Activated CD4-positive, alpha-beta T cell treated with anti-CD3 and anti-CD28 coated beads, Interleukin-2, amount 50 U/mL, for 4 hours (primary cell): ENCODE data around the gene ARPC1B.
"Not testable (repeated sequence)": the region's sequence is repeated elsewhere in the genome, so short reads cannot be mapped to it uniquely, and the experiment has no call there.

Experiments used
- DNase-seq, 2 experiments: peaks; one replicate each; pipeline ENCODE4 v3.0.0-alpha.2; 2020

Gene ARPC1B

DNA sequence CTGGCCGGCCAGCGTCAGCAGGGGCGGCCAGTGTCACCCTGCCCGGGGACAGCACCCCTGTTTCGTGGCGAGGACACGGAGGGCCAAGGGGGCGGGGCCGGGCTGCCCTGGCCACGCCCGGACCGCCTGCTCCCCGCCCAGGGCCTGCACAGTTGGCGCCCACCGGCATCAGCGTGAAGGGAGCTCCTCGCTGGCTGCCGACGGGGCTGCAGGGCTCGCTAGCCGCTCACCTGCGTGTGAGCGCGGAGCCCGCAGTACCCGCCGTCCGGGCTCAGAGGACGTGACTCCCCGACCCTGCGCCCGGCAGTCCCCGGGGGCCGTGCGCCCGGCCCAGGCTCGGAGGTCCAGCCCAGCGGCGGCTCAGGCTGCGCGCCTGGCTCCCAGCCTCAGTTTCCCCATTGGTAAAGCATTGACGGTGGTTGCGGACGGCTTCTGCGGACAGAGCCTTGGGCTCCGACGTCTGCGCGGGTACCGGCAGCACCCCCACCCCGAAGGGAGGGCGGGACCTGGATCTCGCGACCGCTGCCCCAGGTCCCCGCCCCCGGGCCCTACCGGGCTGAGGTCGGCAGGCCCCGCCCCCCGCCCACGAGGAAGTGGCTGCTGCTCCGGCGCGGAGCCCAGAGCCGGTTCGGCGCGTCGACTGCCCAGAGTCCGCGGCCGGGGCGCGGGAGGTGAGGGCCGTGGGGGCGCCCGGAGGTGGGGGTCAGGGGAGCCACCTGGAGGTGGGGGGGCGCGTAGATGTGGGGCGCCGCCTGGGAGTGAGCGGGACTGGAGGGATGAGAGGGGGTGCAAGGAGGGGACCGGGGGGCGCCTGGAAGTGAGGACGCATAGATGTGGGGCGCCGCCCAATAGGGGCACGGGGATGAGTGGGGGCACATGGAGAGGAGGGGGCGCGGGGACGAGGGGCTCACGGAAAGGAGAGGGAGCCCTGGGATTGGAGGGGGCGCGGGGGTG is at the start of gene ARPC1B:
Gene ARPC1B (plus strand): TSS at position 620 of the 954 bp plus-strand sequence. CDS start 10,985 bp downstream, outside the sequence.
- DNase-seq, result peak; percentile 79 to 83

- no peak for DNase-seq
These were observed 49.5 kb upstream of the ARPC1B start for GRCh38 chr7:99325001-99325493.

- peak; percentile 86 for DNase-seq
These were observed 48.7 kb upstream of the ARPC1B start, which contains the start of gene ARPC1A for GRCh38 chr7:99325592-99326407. Gene ARPC1A (plus strand): TSS chr7:99325898. CDS start chr7:99333354, 7,456 bp downstream.

GRCh38 chr7:99326408-99326782 is 48.1 kb upstream of the ARPC1B start:
- no peak for DNase-seq

DNA sequence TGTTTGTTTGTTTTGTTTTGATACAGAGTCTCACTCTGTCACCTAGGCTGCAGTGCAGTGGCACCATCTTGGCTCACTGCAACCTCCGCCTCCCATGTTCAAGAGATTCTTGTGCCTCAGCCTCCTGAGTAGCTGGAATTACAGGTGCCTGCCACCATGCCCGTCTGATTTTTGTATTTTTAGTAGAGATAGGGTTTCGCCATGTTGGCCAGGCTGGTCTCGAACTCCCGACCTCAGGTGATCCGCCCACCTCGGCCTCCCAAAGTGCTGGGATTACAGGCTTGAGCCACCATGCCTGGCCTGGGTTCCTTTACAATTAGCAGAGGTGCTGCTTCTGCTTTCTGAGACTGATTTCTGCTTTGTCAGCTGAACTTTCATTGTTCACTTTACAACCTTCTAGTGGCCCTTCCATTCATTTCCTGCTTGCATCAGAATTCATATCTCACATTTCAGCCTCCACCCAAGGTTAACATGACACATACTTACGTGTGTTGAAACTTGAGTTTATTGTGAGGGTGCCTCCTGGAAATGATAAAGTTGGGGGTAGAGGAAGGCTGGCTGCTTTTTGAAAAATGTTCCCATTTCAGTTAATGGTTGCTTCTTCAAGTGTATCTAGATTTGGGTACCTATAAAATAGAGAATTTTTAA is 44.1 kb upstream of the ARPC1B start:
- not testable (repeated sequence) for DNase-seq

- DNase-seq, result no peak
These were observed 43.5 kb upstream of the ARPC1B start for GRCh38 chr7:99331002-99331401.

DNA sequence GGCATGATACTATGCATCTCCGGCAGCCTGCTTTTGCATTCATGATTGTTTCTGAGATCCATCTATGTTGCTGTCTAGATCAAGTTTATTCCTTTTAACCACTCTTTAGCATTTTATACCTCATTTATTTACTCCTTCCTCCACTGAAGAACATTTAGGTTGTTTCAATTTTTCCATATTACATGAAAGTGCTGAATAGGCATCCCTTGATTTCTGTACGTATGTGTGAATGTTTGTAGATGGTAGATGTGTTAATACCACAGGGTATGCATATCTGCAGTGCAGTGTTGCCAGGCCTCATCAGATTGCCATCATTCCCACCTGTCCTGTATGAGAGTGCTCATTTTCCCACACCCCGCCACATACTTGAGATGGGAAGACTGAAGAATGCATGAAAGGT is 34.9 kb upstream of the ARPC1B start:
- DNase-seq, result no peak

GRCh38 chr7:99340659-99341058 is 33.9 kb upstream of the ARPC1B start:
- DNase-seq, result no peak

DNA sequence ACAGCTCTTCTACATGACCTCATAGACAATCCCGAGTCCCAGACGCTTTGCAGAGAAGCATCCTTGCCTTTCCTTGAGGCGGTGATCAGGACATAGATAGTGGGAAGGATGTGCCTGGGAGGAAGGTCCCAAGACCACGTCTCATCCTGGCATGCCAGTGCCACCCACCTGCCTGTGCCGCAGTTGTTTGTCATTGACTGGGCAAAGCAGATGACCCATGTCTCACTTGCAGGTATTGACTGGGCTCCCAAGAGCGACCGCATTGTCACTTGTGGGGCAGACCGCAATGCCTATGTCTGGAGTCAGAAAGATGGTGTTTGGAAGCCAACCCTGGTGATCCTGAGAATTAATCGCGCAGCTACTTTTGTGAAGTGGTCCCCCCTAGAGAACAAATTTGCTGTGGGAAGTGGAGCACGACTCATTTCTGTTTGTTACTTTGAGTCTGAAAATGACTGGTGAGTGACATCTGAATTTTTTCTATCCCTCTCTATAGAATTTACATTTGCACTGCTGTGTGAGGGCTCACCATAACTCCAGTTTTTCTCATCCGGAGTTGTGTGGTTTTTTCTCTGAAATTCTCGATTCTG is 30.4 kb upstream of the ARPC1B start:
- no peak for DNase-seq

GRCh38 chr7:99350641-99351040 is 23.9 kb upstream of the ARPC1B start:
- DNase-seq, result not testable (repeated sequence)

- no peak for DNase-seq
These were observed 22.3 kb upstream of the ARPC1B start for GRCh38 chr7:99352247-99352646.

GRCh38 chr7:99355098-99355497 is 19.4 kb upstream of the ARPC1B start:
- DNase-seq, result no peak

- no peak for DNase-seq
These were observed 16.6 kb upstream of the ARPC1B start for GRCh38 chr7:99357701-99358490.

GRCh38 chr7:99358521-99358920 is 16.0 kb upstream of the ARPC1B start:
- DNase-seq, result not testable (repeated sequence)

GRCh38 chr7:99359465-99360154 is 14.9 kb upstream of the ARPC1B start:
- no peak for DNase-seq

DNA sequence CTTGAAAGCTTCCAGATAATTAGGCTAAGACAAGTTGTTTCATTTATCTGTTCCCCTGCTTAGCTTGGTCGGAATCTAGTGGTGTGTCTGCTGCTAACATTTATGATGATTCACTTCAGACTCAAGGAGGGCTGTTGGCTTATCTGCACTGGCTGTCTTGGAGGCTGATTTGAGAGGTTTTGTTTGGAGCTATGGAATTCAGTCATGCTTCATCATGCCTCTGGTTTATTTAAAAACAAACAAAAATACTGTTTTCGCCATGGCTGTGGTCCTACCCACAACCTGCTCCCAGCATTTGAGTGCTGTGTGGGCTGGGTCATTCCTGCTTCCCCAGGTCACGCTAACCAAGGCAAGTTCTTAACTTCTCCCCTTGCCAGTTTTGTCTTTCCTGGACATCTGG is 11.7 kb upstream of the ARPC1B start:
- DNase-seq, result no peak

GRCh38 chr7:99363286-99363685 is 11.2 kb upstream of the ARPC1B start:
- no peak for DNase-seq

DNA sequence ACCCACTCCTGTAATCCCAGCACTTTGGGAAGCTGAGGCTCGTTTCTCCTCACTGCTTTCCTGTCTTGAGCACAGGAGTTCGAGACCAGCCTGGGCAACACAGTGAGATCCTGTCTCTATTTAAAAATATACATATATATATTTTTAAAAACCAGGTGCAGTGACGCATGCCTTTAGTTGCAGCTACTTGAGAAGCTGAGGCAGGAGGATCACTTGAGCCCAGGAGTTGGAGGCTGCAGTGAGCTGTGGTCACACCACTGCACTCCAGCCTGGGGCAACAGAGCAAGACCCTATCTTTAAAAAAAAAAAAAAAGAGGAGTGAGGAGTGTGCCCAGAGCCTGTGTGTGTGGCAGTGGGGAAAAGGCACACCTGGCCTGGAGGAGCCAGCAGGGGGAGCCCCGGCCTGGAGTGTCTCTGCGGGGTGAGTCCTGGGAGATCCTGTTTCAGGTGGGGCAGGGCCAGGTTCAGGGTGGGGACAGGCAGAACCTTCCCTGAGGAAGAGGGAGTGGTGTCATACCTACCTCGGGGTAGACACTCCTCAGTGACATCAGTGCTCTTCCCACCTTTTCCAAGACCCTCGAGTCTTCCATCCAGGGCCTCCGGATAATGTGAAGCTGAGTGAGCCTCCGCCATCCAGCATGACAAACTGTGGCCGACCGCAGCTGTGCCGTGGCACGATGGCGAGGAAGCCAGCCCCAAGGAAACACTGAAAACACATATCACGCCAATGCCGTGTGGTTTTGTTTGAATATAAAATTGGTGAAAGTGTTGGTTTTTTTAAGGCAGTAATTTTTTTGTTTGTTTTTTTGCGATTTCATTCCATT is 9.0 kb upstream of the ARPC1B start:
- peak; percentile 68 to 70 for DNase-seq

- no peak for DNase-seq
These were observed 7.9 kb upstream of the ARPC1B start for GRCh38 chr7:99366646-99367045.
